Ecto neural progenitor cell (in vitro differentiated cells): ENCODE data around the gene HDAC8.

ENCODE experiments used
- DNase-seq: peaks from one replicate; pipeline ENCODE4 v3.0.0-alpha.2; 2018; ENCODE audit warnings: low spot score

HDAC8 gene

DNA sequence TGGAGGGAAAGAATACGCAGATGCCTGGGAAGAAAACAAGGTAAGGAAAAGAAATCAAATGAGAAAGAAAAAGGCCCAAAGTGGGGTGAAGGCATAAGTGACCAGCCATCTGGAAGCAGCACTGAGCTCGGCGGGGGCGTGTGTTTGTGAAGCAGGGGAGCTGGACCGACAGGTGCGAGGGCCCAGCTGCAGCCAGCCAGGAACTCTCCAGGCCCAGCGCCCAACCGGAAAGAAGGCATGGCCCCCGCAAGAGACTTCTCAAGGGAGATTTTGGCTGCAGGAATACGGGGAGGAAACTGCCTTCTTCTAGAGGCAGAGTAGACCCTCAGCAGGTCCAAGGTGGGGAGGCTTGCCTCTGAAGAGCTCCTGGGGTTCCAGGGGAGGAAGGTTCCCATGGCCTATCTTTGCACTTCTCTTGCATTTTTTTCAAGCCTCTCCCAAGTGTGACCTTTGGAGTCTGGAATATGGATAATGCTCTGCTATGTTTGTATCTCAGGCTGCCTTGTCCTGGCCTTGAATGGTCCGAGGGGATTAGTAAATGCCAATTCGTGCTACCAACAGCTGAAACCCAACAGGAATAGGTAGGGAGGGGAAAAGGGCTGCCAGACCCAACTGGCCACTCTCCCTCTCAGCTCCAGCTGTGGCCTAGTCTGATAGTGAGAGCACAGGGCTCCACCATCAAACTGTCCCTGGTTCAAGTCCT, 256.1 kb downstream of the HDAC8 start:
- no peak for DNase-seq

DNA sequence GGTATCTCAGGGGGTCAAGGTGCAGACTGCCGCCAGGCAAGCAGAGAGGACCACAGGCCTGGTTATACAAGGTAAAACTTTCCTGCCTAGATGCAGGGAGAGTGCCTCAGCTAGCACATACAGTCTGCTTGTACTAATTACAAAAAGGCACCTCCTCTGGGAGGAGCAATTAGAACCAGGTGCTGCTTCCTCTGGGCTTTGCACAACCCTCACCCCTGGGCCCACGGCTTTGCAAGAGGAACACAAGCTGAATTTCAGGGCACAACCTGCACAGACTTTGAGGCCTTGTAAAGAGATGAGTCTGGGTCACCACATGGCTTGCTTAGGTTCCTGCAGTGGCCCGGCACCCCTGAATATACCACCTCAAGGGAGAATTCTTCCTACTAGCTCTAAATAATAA, 257.8 kb downstream of the HDAC8 start:
- no peak for DNase-seq

- DNase-seq: no peak
These were observed 258.7 kb downstream of the HDAC8 start for GRCh38 chrX:72313707-72314641.

- DNase-seq: no peak
These were observed 260.2 kb downstream of the HDAC8 start for GRCh38 chrX:72312311-72312940.

DNA sequence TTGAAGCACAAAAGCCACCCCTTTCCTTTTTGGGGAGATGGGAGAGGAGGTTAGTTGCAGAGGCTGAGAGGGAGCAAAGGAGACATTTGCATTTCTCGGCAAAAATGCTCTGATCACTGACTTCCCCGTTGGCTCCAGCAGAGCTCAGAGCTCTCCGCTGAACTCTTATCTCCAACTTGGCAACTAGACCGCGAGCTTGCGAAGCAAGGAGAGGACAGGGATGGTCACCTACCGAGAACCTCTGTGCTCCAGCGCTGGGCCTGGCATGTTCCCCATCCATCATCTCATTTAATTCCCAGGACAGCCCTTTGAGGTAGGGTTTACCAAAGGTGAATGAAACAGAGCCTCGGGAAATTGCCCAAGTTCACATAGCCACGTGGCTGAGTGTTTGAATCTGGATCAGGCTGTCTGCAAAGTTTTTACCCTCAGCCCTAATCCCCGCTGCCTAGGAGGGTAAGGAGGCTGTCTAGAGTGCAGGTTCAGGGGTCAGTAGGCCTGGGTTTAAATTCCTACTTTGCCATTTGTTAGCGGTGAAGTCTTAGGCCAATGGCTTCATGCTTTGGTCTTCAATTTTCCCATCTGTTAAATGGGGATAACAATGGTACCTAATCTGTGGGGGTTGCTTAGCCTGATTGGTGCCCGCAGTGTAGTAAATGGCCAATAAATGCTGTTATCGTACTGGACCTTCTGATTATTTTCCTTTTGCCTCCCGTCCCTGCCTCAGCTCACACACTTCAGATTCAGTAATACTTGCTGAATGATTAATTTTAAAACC, 263.2 kb downstream of the HDAC8 start:
- DNase-seq: no peak

- peak; percentile 81 for DNase-seq
These were observed 263.9 kb downstream of the HDAC8 start for GRCh38 chrX:72308566-72309296.

GRCh38 chrX:72308209-72308565, 264.5 kb downstream of the HDAC8 start:
- no peak for DNase-seq

DNA sequence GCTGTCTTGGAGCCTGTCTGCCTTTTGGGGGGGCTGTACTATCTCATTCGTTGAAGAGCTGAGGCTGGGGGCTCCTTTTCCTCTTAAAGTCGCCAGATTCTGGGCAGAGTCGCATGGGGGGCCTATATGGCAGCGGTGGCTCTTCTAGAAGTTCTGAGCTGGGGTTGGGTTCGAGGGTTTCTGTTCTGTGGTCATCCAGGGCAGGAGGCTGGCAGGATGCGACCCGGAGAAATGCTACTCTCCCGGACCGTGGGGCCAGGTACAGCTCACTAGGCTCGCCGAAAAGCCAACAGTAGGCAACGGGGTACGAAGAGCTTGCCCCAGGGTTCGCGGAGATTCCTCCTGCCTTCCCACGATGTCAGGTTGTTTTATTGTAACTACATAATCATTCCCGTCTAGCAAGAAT, 265.0 kb downstream of the HDAC8 start:
- DNase-seq: no peak

DNA sequence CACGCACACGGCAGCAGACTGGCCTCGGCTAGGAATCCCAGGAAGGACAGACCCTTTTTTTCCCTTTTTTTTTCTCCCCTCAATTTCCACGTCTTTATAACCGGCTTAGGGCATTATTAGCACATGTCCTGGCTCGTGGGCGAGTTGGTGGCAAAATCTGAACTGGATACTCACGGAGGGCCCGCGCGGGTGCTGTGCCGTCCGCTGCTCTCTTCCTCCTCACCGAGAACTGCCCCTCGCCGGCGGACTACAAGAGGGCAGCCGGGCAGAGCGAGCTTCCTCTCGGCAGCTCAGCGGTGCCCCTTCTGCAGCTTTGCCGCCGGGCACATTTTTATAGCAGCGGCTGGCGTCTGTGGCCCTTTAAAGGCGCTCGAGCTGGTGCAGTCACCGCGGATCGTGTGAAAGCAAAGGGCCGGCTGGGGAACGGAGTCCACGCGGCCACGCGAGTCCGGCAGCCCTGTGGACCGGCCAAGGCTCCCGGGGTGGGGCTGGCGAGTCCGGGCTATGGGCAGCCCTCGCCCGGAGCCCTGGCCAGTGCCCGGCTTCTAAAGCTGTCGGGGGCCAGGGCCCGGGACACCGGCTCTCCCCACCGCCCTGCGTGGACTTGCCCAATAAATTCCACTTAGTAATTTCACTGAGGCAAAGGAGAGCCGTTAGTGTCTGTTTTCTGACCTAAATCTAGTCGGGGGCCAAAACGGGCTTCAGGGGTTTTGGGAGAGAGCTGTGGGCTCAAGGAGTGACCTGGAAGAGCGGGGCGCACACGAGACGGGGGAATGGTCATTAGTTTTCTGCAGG, 265.6 kb downstream of the HDAC8 start:
- peak; percentile 71 for DNase-seq

- peak; percentile 52 for DNase-seq
These were observed 266.4 kb downstream of the HDAC8 start for GRCh38 chrX:72306085-72306801.

GRCh38 chrX:72305286-72306084, 267.2 kb downstream of the HDAC8 start, which contains the start of gene CITED1:
Gene CITED1 (minus strand): TSS chrX:72305914. CDS start chrX:72302869, 3,045 bp downstream.
- peak; percentile 49 for DNase-seq

DNA sequence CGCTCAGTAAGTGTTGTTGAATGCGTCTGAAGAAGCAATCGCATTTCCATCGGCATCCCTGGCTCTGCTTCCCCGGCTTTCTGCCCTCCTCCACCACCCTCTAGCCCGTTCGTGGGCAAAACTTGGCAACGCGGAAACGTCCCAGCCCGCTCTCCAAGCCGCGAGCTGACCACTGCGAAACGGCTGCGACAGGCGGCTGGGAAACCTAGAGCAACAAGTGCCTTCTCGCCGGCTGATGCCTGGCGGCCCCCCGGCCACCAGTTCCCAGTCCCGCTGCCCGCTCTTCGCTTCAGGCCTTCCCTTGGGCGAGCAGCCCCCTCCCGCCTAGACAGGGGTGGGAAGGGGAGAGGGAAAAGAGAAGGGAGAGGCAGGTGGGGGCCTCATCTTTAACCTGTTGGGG, 267.8 kb downstream of the HDAC8 start:
- DNase-seq: peak; percentile 50

DNA sequence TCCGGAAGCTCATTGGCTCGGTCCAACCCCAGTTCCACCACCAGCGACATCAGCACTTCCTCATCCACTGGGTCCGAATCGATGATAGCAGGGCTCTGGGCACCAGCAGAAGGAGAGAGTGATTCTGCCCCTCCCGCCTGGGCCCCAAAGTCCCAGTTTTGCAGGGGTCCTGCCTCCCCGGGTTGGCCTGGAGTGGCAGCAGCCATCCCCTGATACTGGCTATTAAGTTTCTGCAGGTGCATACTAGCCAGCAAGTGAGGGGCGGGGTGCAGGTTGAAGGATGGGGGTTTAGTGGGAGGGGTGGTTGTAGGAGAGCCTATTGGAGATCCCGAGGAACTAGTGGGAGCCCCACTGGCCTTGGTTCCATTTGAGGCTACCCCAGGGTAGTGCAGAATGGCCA, 270.9 kb downstream of the HDAC8 start:
- DNase-seq: no peak

DNA sequence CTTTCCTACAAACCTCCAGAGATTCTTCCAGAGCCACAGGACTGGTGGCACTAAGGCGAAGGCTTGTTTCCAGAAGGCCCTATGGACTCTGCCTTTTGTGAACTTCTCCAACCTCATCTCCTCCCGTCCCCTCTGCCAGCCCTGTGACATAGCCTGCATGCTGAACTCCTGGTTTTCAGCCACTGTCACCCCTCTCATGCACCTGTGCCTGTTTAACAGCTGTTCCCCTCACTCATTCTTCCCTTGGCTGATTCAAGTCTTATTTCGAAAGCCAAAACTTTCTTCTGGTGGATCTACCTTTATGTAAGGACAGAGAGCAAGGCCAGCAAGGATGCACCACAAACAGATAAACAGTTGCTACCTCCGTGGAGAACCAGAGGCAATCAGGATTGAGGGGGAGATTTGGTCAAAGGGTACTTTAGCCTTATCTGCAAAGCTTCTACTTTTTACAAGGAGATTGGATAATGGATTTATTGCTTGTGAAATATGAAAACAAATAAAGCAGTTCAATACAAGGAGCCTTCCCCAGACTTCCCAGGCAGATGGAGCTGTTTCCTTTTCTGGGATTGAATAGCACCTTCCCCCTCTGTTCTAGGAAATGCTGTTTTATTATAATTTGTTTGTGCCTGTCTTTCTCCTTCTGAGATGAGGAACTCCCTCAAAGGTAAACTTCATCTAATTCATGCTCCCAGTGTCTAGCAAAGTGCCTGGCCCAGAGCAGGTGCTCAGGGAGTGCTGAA, 272.6 kb downstream of the HDAC8 start:
- no peak for DNase-seq

DNA sequence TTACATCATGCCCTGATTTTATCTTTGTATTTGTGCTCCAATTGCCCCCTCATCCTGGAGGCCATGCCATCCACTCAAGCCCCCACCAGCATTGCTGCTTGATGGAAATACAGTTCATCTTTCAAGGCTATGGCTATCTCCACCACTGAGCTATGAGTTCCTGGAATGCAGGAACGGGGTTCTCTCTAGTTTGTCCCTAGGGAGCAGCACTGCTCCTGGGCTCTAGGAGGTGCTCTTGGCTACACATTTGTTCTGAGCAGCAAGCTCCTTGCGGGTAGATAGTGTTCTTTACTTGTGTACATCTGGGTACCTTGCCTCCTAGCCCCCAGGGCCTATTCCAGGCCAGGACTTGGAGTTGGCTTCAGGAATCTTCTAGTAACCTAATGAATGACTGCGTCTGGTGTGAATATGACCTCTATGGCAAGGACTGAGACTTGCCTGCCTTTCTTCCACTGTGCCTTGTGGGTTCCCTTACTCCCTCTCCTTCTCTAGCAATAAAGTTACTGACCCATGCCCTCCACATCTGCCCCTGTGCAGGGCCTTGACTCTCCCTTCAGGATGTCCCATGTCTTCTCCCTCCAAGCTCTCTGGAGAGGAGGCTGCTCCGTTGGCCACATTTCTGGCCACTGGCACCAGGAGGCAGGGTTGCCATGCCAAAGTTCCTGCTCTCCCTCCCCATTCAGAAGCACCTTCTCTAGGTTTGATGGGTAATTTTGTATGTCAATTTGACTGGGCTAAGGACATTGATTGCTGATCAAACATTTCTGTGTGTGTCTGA, 274.5 kb downstream of the HDAC8 start:
- DNase-seq: no peak

DNA sequence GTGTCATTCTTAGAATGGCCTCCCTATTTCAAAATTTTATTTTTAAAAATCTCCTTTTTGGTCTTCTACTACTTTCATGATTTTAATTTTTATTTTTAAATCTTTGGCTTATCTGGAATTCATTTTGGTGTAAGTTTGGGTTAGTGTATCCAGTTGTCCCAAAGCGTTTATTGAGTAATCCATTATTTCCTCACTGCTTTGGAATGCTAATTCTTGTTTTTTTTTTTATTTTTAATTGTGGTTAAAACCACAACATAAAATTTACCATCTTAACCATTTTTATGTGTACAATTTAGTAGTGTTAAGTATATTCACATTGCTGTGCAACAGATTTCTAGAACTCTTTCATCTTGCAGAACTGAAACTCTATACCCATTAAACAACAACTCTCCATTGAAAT, 275.7 kb downstream of the HDAC8 start:
- no peak for DNase-seq

DNA sequence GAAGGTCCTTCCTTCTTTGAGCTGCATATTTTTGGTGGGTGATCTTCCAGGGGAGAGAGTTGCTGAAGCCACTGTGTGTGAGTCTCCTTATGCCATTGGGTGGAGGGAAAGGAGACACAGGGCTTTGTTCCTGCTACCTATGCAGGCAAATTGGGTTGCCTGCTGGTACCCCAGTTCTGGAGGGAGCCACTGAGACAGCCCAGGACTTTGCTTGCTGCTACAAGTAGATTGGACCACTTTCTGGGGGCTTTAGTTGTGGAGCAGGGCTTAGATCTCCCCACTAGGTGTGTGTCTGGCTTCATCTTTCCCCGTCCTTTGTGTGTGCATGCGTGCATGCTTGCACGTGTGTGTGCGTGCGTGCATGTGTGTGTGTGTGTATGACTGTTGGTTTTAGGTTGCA, 276.9 kb downstream of the HDAC8 start:
- no peak for DNase-seq
